Fibroblast of mammary gland (primary cell): ENCODE measurements around the gene ATXN1.

Source experiments
- DNase-seq: peaks from one replicate; pipeline ENCODE4 v3.0.0-alpha.2; 2010; ENCODE audit warnings: low read depth
- H3K4me3 ChIP-seq: 2 replicates; pipeline ENCODE4 v1.5.1; 2011; ENCODE audit warnings: low read depth, mild to moderate bottlenecking, low read length, moderate library complexity; ENCODE audit not compliant: control insufficient read depth
- CTCF ChIP-seq: conservative IDR thresholded peaks from 2 replicates; pipeline ENCODE4 v1.5.1; 2011; ENCODE audit warnings: low read depth, low read length, inconsistent platforms; ENCODE audit not compliant: control insufficient read depth, insufficient read depth

Gene ATXN1

GRCh38 chr6:16578695-16579285 is 182.5 kb downstream of the ATXN1 start:
- no peak overlapping the region for H3K4me3 ChIP-seq
- no peak for TF ChIP-seq CTCF
- DNase-seq: no peak

DNA sequence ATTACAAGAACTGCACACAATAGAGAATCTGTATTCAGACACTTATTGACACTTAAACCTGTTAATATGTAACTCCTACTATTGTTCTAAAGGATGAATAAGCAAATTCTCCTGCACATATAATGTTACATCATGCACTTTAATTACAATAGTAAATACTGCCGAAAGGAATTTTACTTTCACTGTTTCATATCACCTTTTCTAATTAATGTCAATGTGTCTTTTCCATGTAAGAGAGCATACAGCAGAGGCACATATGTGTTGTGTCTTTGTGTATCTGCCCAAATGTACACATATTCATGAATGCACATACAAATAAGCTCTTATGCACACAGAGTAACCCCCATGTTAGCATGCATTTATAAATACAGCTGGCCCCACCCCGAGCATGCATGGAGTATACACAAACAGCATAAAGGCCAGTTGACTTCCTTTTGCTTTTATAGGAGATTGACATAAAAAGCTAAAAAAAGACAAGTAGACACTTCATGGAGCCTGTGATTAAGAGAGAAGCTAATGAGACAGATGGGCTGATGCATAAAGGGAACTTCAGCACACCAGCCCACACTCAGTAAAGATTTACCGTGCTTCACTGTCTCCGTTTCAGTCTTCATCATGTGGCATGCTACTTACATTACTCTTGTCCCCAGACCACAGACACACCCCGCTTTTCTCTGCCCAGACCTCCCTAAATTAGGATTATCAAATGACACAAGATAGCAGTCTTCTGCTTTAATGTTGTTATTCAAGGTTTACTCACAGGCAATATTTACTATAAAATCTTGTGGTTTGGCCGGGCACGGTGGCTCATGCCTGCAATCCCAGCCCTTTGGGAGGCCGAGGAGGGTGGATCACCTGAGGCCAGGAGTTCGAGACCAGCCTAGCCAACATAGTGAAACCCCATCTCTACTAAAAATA is 184.6 kb downstream of the ATXN1 start:
- no peak for DNase-seq
- TF ChIP-seq CTCF: no peak
- no peak overlapping the region for H3K4me3 ChIP-seq

DNA sequence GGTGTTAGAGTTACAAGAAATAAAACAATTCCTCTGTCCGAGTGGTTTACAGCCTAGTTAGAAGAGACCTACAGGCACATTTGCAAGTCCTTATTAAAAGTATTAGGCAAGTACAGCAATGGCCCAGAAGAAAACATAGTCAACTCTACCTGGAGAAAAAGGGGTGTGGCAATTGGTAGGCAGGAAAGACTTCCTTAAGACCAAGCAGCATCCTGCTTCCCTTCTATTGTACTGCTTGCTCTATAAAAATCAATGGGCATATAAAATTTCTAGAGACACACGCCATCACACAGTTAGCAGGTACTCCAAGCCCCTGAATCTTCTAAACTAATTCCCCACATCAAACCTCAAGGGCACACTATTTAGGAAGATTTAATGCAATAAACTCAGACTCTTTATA is 185.6 kb downstream of the ATXN1 start:
- no peak for DNase-seq
- TF ChIP-seq CTCF: no peak
- H3K4me3 ChIP-seq: no peak overlapping the region

DNA sequence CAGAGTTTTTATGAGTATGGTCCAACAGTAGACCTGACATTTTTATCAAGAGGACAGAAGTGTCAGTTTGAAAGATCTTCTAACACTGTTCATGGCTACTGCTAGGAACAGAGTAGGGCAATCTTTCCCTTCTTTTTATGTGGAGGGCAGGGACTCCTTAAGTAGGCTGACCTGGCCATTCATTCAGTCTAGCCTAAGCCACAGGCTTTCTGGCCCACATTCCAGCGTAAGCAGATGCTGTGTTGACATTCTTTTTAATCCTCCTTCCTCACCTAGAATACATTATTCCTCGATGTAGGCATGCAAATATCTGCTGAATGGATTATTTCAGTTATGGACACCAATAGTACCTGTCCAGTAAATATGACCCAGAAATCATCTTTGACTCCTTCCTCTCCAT is 188.3 kb downstream of the ATXN1 start:
- H3K4me3 ChIP-seq: no peak overlapping the region
- no peak for DNase-seq
- TF ChIP-seq CTCF: no peak

DNA sequence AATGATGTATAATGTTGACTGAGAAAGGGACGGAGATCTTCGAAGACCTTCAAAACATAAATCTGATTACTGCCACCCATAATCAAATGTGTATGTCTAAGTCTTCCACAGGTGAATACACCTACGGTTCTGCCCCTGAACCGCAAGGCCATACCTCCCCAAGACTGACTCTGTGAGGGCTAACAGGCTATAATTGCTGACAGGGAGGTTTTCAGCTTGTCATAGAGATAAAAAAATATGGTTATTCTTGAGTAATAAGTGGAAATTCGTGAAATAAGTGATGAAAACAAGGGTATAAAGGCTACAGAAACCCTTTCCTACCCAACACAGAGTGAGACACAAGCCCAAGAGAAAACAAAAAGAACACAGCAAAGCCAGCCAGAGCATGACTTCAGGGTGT is 188.9 kb downstream of the ATXN1 start:
- no peak for TF ChIP-seq CTCF
- no peak for DNase-seq
- no peak overlapping the region for H3K4me3 ChIP-seq

- no peak for DNase-seq
- TF ChIP-seq CTCF: no peak
- no peak overlapping the region for H3K4me3 ChIP-seq
Observed at GRCh38 chr6:16570946-16571345, 190.3 kb downstream of the ATXN1 start.
